ENCODE data around the gene TBKBP1.
"Not testable (repeated sequence)": the region's sequence is repeated elsewhere in the genome, so short reads cannot be mapped to it uniquely, and the experiment has no call there.

The TBKBP1 gene

GRCh38 chr17:47678196-47678595, 15.8 kb upstream of the TBKBP1 start:
- DNase-seq: no peak

GRCh38 chr17:47682138-47682537, 11.8 kb upstream of the TBKBP1 start:
- no peak for DNase-seq

- not testable (repeated sequence) for DNase-seq
Measured at GRCh38 chr17:47682727-47683126, 11.2 kb upstream of the TBKBP1 start.

- no peak for DNase-seq
Measured at GRCh38 chr17:47684025-47684424, 9.9 kb upstream of the TBKBP1 start.

- no peak for DNase-seq
Measured at GRCh38 chr17:47684535-47685193, 9.3 kb upstream of the TBKBP1 start.

GRCh38 chr17:47685556-47686275, 8.2 kb upstream of the TBKBP1 start:
- DNase-seq: no peak

GRCh38 chr17:47686276-47686635, 7.7 kb upstream of the TBKBP1 start:
- DNase-seq: no peak

GRCh38 chr17:47686664-47687327, 7.2 kb upstream of the TBKBP1 start:
- no peak for DNase-seq

- no peak for DNase-seq
Measured at GRCh38 chr17:47687328-47687690, 6.7 kb upstream of the TBKBP1 start.

- DNase-seq: no peak
Measured at GRCh38 chr17:47687748-47688147, 6.2 kb upstream of the TBKBP1 start.

- no peak for DNase-seq
Measured at GRCh38 chr17:47690121-47690520, 3.8 kb upstream of the TBKBP1 start.

- DNase-seq: no peak
Measured at GRCh38 chr17:47692137-47692894, 1.6 kb upstream of the TBKBP1 start.

GRCh38 chr17:47692895-47693730, 848 bp upstream of the TBKBP1 start:
- DNase-seq: no peak

GRCh38 chr17:47694581-47695428, 844 bp downstream of the TBKBP1 start:
- DNase-seq: peak; percentile 62

- DNase-seq: no peak
Measured at GRCh38 chr17:47695429-47696376, 1.7 kb downstream of the TBKBP1 start.

- no peak for DNase-seq
Measured at GRCh38 chr17:47696717-47697642, 3.0 kb downstream of the TBKBP1 start.

- DNase-seq: no peak
Measured at GRCh38 chr17:47697906-47698711, 4.1 kb downstream of the TBKBP1 start.
